GM18519 (cell line): ENCODE measurements around the gene DPH6.

Experiments used
- ATAC-seq: cut with Tn5 transposase; IDR thresholded peaks from one replicate; pipeline ENCODE4 v1.9.1; 2021; ENCODE audit warnings: mild to moderate bottlenecking, moderate library complexity; ENCODE audit not compliant: unreplicated experiment, low FRiP score

The DPH6 gene

GRCh38 chr15:35490511-35490910 lies 55.5 kb downstream of the DPH6 start:
- no peak for ATAC-seq

- no peak for ATAC-seq
Measured at GRCh38 chr15:35487417-35487816, 58.5 kb downstream of the DPH6 start.

GRCh38 chr15:35486296-35486695 lies 59.7 kb downstream of the DPH6 start:
- no peak for ATAC-seq

DNA sequence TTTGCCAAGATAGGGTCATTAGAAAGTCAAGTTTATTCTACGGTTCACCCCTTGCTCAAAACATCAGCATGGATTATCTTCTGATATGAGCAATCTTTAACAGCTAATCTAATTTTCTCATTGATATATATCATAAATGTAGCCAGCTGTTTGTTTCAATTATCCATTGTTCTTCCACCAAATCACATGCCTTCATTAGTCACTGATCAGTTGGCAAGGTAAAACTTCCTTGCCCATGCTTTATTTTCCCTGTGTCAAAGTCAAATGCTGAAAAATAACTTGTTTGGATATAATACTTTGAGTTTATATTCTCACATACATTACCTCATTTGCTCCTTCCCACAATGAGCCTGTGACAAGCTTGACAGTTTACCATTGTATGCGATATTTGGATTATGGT lies 60.6 kb downstream of the DPH6 start:
- no peak for ATAC-seq

DNA sequence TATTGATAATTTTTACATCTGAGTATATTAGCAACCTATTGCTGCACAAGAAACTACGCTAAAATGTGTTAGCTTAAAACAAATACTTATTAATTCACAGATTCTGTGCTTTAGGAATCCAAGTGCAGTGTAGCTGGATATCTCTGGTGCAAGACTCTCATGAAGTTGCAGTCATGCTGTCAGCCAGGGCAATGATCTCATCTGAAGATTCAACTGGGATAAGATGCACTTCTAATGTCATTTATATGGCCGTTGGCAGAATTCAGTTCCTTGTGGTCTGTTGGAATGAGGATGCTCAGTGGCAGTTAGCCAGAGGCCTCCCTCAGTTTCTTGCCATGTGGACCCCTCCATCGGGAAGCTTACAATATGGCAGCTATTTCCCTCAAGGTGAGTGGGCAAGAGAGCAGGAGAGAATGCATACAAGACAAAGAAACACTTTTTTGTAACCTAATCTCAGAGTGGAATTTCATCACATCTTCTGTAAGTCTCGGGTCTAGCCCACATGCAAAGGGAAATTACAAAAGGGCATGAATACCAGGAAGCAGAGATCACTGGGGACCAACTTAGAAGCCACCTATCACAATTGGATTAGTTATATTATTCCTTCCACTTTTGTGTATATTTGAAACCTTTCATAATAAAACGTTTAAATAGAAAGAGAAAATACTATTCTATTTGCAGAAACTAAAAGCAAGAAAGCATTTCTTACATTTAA lies 61.6 kb downstream of the DPH6 start:
- no peak for ATAC-seq

DNA sequence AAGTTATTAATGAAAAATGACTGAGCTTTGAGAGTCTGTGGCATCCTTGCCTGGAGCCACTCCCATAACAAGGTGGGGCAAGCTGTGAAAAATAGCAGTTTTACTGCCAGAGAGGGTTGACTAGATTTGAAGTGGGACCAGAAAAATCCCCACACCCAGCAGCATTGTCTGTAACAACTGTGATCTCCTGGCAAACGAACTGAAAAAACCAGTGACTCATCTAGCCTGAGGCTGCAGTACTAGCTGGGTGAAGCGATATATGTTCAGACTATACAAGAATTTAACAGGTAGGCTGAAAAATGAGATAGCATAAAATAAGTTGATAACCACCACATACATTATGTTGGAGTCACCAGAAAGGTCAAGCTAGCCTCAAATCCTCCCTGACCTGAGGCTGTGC lies 64.0 kb downstream of the DPH6 start:
- no peak for ATAC-seq

GRCh38 chr15:35481064-35481463 lies 64.9 kb downstream of the DPH6 start:
- no peak for ATAC-seq

DNA sequence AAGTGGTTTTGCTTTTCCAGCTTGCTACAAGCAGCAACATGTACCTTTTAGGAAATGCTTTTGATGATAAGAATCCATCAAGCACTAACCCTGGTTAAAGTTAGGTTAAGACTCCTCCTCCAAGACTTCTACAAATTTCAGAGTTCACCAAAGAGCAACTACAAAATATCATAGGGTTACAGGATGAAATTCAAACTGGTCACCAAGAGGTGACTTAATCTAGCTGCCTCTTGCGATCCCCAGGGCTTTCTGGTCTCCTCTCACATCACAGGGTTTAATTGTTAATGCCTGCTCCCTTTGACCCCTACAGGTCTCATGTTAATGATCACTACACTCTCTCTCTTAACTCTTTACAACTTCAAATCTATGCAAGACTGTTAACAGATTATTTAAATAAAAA lies 66.5 kb downstream of the DPH6 start:
- no peak for ATAC-seq

GRCh38 chr15:35477312-35478262 lies 68.4 kb downstream of the DPH6 start:
- ATAC-seq: no peak

GRCh38 chr15:35471024-35471423 lies 74.9 kb downstream of the DPH6 start:
- ATAC-seq: no peak

- ATAC-seq: no peak
Measured at GRCh38 chr15:35470441-35470840, 75.5 kb downstream of the DPH6 start.

GRCh38 chr15:35466476-35466875 lies 79.5 kb downstream of the DPH6 start:
- no peak for ATAC-seq

DNA sequence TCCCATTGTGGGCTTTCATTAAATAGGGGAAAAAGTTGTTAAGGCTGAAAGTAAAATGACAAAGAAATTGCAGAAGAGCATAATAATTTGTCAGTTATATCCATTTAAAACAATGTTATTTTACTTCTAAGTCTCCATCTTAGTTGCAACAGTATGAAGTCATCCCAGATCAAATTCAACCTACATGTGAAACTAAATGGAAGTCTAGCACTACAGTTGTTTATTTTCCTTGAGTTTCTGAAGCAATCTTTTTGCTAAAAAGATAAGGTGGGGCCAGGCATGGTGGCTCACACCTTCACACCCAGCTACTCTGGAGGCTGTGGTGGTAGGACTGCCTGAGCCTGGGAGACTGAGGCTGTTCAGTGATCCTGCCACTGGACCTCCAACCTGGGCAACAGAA lies 80.2 kb downstream of the DPH6 start:
- no peak for ATAC-seq

GRCh38 chr15:35460616-35461015 lies 85.3 kb downstream of the DPH6 start:
- no peak for ATAC-seq

DNA sequence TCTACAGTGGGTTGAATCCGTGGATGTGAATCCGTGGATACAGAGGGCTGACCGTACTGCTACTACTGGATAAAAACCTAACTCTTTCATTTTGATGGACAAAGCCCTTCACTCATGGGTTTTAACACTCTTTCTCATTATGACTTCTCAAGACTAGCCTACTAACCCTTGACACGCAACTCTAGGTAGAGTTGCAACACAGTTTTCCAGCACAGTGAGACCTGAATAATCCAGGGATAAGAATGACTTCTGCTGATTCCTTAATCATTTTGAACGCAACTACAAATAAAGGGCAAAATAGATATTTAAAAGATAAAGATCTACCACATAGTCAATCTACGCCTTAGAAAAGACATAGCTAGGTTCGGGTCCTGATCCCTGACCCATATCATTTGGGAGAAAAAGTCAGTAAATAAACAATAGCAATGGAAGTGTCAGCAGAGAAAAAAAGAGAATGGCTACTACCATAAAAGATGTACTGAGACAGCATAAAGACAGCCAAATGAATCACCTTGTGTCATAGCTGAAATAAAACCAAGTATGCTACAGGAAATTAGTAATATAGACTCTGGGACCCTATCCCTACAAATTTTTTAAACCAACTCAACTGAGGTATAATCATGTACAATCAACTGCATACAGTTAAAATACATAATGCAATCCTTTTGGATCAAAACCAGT lies 87.6 kb downstream of the DPH6 start:
- no peak for ATAC-seq

- ATAC-seq: no peak
Measured at GRCh38 chr15:35455201-35455600, 90.8 kb downstream of the DPH6 start.

- no peak for ATAC-seq
Measured at GRCh38 chr15:35450492-35450891, 95.5 kb downstream of the DPH6 start.

DNA sequence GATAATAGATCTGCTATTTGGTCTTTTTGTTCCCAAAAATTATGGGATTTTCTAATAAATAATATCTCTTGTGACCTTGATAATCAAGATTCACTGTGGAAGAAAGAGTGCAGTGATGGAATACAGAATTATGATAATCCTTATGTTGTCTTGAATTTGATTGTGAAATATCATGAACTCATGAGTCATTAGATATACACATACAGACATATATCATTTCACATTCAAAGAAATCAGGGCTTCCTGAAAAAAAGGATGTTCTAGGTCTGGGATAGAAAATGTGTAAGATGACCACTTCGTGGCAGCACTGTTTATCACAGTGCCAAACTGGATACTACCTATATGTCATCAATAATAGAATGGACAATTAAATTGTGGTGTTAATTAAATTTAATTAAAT lies 97.7 kb downstream of the DPH6 start:
- no peak for ATAC-seq

DNA sequence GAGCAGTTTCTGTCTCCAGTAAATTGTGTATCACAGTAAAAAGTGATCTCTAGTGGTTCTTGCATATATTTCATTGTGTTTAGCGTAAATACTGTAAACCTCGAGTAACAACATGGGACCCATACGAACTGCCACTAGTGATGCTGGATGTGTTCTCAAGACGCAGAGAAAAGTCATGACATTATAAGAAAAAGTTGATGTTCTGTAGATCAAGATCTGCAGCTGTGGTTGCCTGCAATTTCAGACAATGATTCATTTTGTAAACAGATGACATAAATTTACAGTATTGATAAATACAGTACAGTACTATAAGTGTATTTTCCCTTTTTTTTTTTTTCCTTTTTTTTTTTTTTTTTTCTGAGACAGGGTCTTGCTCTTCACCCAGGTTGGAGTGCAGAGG lies 100.1 kb downstream of the DPH6 start:
- no peak for ATAC-seq

DNA sequence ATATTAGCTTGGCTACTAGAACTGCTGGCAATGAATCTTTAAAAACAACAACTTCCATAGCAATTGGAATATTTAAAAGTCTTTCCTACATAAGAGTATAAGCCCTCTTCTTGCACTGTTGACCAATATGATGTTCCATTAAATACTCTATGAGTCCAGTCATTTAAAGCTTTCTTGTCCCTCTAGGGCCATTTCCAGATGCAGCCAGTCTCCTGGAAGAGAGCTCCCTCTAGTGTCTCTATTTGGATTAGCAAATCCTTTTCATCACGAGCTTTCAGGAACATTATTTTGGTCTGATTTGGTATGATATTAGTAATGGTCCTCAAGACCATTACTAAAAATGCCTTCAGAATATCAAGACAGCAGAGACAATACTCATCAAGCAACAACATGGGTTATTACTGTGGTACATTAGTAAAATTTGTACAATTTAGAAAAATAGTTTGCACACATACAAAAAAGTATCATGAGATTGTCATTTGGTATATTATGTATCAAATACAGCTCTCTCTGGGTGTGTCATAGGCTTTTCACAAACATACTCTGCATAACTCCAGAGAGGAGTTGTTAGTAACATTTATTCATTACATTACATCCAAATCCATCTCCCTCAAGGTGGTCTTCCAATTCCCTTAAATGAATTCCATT lies 101.3 kb downstream of the DPH6 start:
- no peak for ATAC-seq

DNA sequence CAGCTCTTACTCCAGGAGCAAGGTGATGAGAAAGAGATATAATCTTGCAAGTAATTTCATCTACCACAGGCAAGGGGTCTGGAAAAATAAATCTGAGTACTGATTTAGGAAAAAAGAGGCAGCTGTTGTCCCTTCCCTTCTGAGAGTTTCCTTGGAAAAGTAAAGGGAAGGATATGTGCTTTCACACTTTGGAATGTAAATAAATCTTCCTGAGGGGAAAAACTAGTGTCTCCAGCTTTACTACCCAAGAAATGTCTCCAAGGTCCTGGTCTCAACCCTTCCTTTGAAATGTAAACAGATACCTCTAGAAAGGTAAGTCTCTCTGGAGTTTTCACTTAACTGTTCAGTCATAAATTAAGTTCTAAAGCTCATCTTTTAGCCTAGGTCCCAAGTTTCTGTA lies 102.6 kb downstream of the DPH6 start:
- ATAC-seq: no peak
